H9 (cell line): ENCODE results near the gene FREM1. TPM values are rescaled to one million over a fixed set of nuclear protein-coding genes. Genes with fewer than 3 reads are reported as not detected.

Experiments used
- DNase-seq: peaks from one replicate; pipeline ENCODE4 v3.0.0-alpha.2; 2017
- H2AFZ ChIP-seq: one replicate; pipeline ENCODE4 v1.6.1; 2013; ENCODE audit warnings: mild to moderate bottlenecking, low read length, control low read depth, moderate library complexity
- H2AK5ac ChIP-seq: 2 replicates; pipeline ENCODE4 v1.6.1; 2013; ENCODE audit warnings: low read length, control low read depth, mixed read lengths; ENCODE audit not compliant: insufficient read length
- H2BK120ac ChIP-seq: one replicate; pipeline ENCODE4 v1.6.1; 2013; ENCODE audit warnings: low read depth, mild to moderate bottlenecking, low read length, control low read depth, inconsistent platforms; ENCODE audit not compliant: poor library complexity, severe bottlenecking
- H2BK12ac ChIP-seq: 2 replicates; pipeline ENCODE4 v1.6.1; 2013; ENCODE audit warnings: low read length, control low read depth, mixed read lengths, low read depth; ENCODE audit not compliant: insufficient read length
- H2BK15ac ChIP-seq: 2 replicates; pipeline ENCODE4 v1.6.1; 2013; ENCODE audit warnings: low read depth, low read length, control low read depth
- H2BK20ac ChIP-seq: one replicate; pipeline ENCODE4 v1.6.1; 2013; ENCODE audit warnings: low read depth, mild to moderate bottlenecking, low read length, control low read depth, inconsistent platforms; ENCODE audit not compliant: poor library complexity, severe bottlenecking
- H2BK5ac ChIP-seq: 2 replicates; pipeline ENCODE4 v1.6.1; 2013; ENCODE audit warnings: low read length, control low read depth, mixed read lengths; ENCODE audit not compliant: insufficient read length
- H3K14ac ChIP-seq: 2 replicates; pipeline ENCODE4 v1.6.1; 2013; ENCODE audit warnings: low read length, control low read depth; ENCODE audit not compliant: insufficient read depth
- H3K18ac ChIP-seq: 2 replicates; pipeline ENCODE4 v1.6.1; 2013; ENCODE audit warnings: low read depth, mild to moderate bottlenecking, mixed read lengths, low read length, control low read depth; ENCODE audit not compliant: insufficient read length
- H3K23ac ChIP-seq: 2 replicates; pipeline ENCODE4 v1.6.1; 2013; ENCODE audit warnings: low read length, control low read depth, mixed read lengths, low read depth; ENCODE audit not compliant: insufficient read length
- H3K23me2 ChIP-seq: 2 replicates; pipeline ENCODE4 v1.6.1; 2013; ENCODE audit warnings: low read depth, mild to moderate bottlenecking, mixed read lengths, low read length, control low read depth; ENCODE audit not compliant: insufficient read length, poor library complexity, severe bottlenecking
- H3K27ac ChIP-seq: 2 replicates; pipeline ENCODE4 v1.5.1; 2013; ENCODE audit warnings: low read length, control low read depth, mixed read lengths, low read depth; ENCODE audit not compliant: insufficient read length
- H3K27me3 ChIP-seq: 2 replicates; pipeline ENCODE4 v1.6.1; 2013; ENCODE audit warnings: low read length, control low read depth, inconsistent platforms; ENCODE audit not compliant: insufficient read depth
- H3K4ac ChIP-seq: 2 replicates; pipeline ENCODE4 v1.6.1; 2013; ENCODE audit warnings: low read depth, mild to moderate bottlenecking, control low read depth, inconsistent platforms, low read length, moderate library complexity
- H3K4me1 ChIP-seq: 2 replicates; pipeline ENCODE4 v1.6.1; 2013; ENCODE audit warnings: low read length, control low read depth, inconsistent platforms; ENCODE audit not compliant: insufficient read depth
- H3K4me2 ChIP-seq: 2 replicates; pipeline ENCODE4 v1.6.1; 2013; ENCODE audit warnings: low read length, control low read depth, mixed read lengths; ENCODE audit not compliant: insufficient read length, insufficient read depth
- H3K56ac ChIP-seq: 2 replicates; pipeline ENCODE4 v1.6.1; 2013; ENCODE audit warnings: low read depth, mild to moderate bottlenecking, mixed read lengths, low read length, control low read depth; ENCODE audit not compliant: insufficient read length
- H3K79me1 ChIP-seq: 2 replicates; pipeline ENCODE4 v1.6.1; 2013; ENCODE audit warnings: low read depth, mild to moderate bottlenecking, moderate library complexity, low read length, control low read depth, inconsistent platforms; ENCODE audit not compliant: insufficient read depth, poor library complexity, severe bottlenecking
- H3K79me2 ChIP-seq: 2 replicates; pipeline ENCODE4 v1.6.1; 2013; ENCODE audit warnings: low read length, control low read depth, inconsistent platforms; ENCODE audit not compliant: insufficient read depth
- H3K9ac ChIP-seq: 2 replicates; pipeline ENCODE4 v1.6.1; 2013; ENCODE audit warnings: low read length, control low read depth, mixed read lengths; ENCODE audit not compliant: insufficient read length; ENCODE audit errors: extremely low read depth
- H3K9me3 ChIP-seq: one replicate; pipeline ENCODE4 v1.6.1; 2013; ENCODE audit warnings: low read depth, low read length, inconsistent platforms; ENCODE audit not compliant: control insufficient read depth
- H3T11ph ChIP-seq: one replicate; pipeline ENCODE4 v1.6.1; 2013; ENCODE audit warnings: mild to moderate bottlenecking, low read length, control low read depth, inconsistent platforms
- H4K20me1 ChIP-seq: one replicate; pipeline ENCODE4 v1.6.1; 2013; ENCODE audit not compliant: control insufficient read depth, insufficient read length, insufficient read depth
- H4K5ac ChIP-seq: 2 replicates; pipeline ENCODE4 v1.6.1; 2013; ENCODE audit warnings: low read depth, mild to moderate bottlenecking, mixed read lengths, low read length, control low read depth; ENCODE audit not compliant: insufficient read length
- H4K8ac ChIP-seq: replicated peaks from 2 replicates; pipeline ENCODE4 v1.6.1; 2013; ENCODE audit warnings: low read length, control low read depth, mixed read lengths, low read depth; ENCODE audit not compliant: insufficient read length
- H4K91ac ChIP-seq: 2 replicates; pipeline ENCODE4 v1.6.1; 2013; ENCODE audit warnings: low read depth, mild to moderate bottlenecking, moderate library complexity, mixed read lengths, low read length, control low read depth; ENCODE audit not compliant: insufficient read length
- H3K27ac Mint-ChIP-seq, 3 experiments: 2 replicates in 2 of 3; 3 replicates in 1 of 3; pipeline ENCODE4 v1.8.0; 2020 to 2021; ENCODE audit warnings: mixed read lengths in 3 of 3, mild to moderate bottlenecking in 1 of 3, moderate library complexity in 1 of 3
- H3K27me3 Mint-ChIP-seq: 2 replicates; pipeline ENCODE4 v1.8.0; 2021; ENCODE audit warnings: low read depth, mild to moderate bottlenecking, moderate library complexity, mixed read lengths
- H3K36me3 Mint-ChIP-seq, 3 experiments: 2 replicates in 2 of 3; 3 replicates in 1 of 3; pipeline ENCODE4 v1.8.0; 2020 to 2021; ENCODE audit warnings: low read depth in 3 of 3, mixed read lengths in 3 of 3; ENCODE audit not compliant: insufficient read depth in 1 of 3
- H3K4me1 Mint-ChIP-seq, 2 experiments: 2 replicates each; pipeline ENCODE4 v1.8.0; 2020; ENCODE audit warnings: mixed read lengths in 2 of 2
- H3K4me3 Mint-ChIP-seq, 2 experiments: 2 replicates in 1 of 2; 3 replicates in 1 of 2; pipeline ENCODE4 v1.8.0; 2020 to 2021; ENCODE audit warnings: mild to moderate bottlenecking in 2 of 2, mixed read lengths in 2 of 2, moderate library complexity in 1 of 2
- H3K9me3 Mint-ChIP-seq, 2 experiments: 2 replicates in 1 of 2; 3 replicates in 1 of 2; pipeline ENCODE4 v1.8.0; 2020; ENCODE audit warnings: mild to moderate bottlenecking in 2 of 2, mixed read lengths in 2 of 2, moderate library complexity in 1 of 2
- CTCF ChIP-seq: fragments of 200-600 bp; sonication (generic); conservative IDR thresholded peaks from 3 replicates; pipeline ENCODE4 v1.8.0; 2021; ENCODE audit warnings: antibody characterized with exemption, mild to moderate bottlenecking
- WGBS: extraction: QIAGEN DNeasy Blood & Tissue Kit; methylation state at CpG from one replicate; pipeline ENCODE4 v1.1.7; 2013; ENCODE audit warnings: missing lambda C conversion rate, low lambda C conversion rate, mixed read lengths; ENCODE audit not compliant: insufficient read length; ENCODE audit errors: extremely low coverage; 5-methylcytosine and 5-hydroxymethylcytosine counted together
- total RNA-seq: library from RNA; stranded (reverse); gene quantifications from 2 replicates; pipeline ENCODE4 v1.2.1, GENCODE V29; 2021

FREM1 gene
- total RNA-seq, 1 experiment from 2014 or later, result 0.44 TPM

- no peak overlapping the region for H3K9ac ChIP-seq
- no peak overlapping the region for H2BK12ac ChIP-seq
- no peaks in the 10 kb centered on the region for H3K9me3 ChIP-seq
- H2BK20ac ChIP-seq, result no peak overlapping the region
- Mint-ChIP-seq H3K27ac (no peak overlapping the region), H3K4me1 (peaks cover 9 to 10% of the 10 kb centered on the region in 2 experiments), H3K9me3 (no peaks in the 10 kb centered on the region), H3K36me3 (peaks cover 0 to 2% (median 0%) of the 10 kb centered on the region in 3 experiments; a peak in 1 of 7 replicates), H3K4me3 (no peak overlapping the region), H3K27me3 (no peaks in the 10 kb centered on the region)
- H4K8ac ChIP-seq, result no peak overlapping the region
- H2AK5ac ChIP-seq, result no peak overlapping the region
- WGBS, result no CpG with 5 or more reads among the region's 4 CpGs
- no peaks in the 10 kb centered on the region for H3K79me2 ChIP-seq
- H3K4me1 ChIP-seq, result no peaks in the 10 kb centered on the region
- no peak overlapping the region for H3T11ph ChIP-seq
- no peak overlapping the region for H3K4me2 ChIP-seq
- DNase-seq, result no peak
- no peak overlapping the region for H3K56ac ChIP-seq
- no peak overlapping the region for H3K18ac ChIP-seq
- no peak overlapping the region for H2BK5ac ChIP-seq
- no peak overlapping the region for H4K91ac ChIP-seq
- no peaks in the 10 kb centered on the region for H3K23me2 ChIP-seq
- no peak overlapping the region for H2BK120ac ChIP-seq
- no peak for TF ChIP-seq CTCF
- no peaks in the 10 kb centered on the region; the same call in 1 of the 2 replicates for H3K27me3 ChIP-seq
- no peak overlapping the region for H4K5ac ChIP-seq
- no peak overlapping the region for H3K4ac ChIP-seq
- no peaks in the 10 kb centered on the region for H4K20me1 ChIP-seq
- H2AFZ ChIP-seq, result no peak overlapping the region
- H3K27ac ChIP-seq, result no peak overlapping the region
- no peak overlapping the region for H3K23ac ChIP-seq
- H3K79me1 ChIP-seq, result no peaks in the 10 kb centered on the region
- no peak overlapping the region for H3K14ac ChIP-seq
- H2BK15ac ChIP-seq, result no peak overlapping the region; the same call in 1 of the 2 replicates
These were observed 126.9 kb downstream of the FREM1 start for GRCh38 chr9:14783358-14783757.
